AG04449 (cell line): Measurements from ENCODE around the gene GMDS.

Source experiments
- CTCF ChIA-PET: fragments of 350-600 bp; formaldehyde crosslinking; extraction: SDS; loops from one replicate; lab custom pipeline; 2021; ENCODE audit warnings: antibody characterized with exemption; lab: Yijun Ruan, JAX
- POLR2A ChIA-PET: fragments of 400-600, 350-600 bp; formaldehyde crosslinking; extraction: SDS; loops from one replicate; lab custom pipeline; 2020; ENCODE audit warnings: antibody characterized with exemption, inconsistent platforms; lab: Yijun Ruan, JAX
- DNase-seq: peaks from one replicate; pipeline ENCODE4 v3.0.0-alpha.2; 2010; ENCODE audit warnings: low read depth, low spot score
- H3K4me3 ChIP-seq: 2 replicates; pipeline ENCODE4 v1.5.1; 2011; ENCODE audit warnings: low read depth, mild to moderate bottlenecking, control low read depth, low read length
- CTCF ChIP-seq: IDR thresholded peaks from one replicate; pipeline ENCODE4 v1.5.1; 2011; ENCODE audit warnings: mild to moderate bottlenecking, moderate library complexity, low read length, control low read depth, inconsistent platforms; ENCODE audit not compliant: insufficient read depth; ENCODE audit errors: missing control alignments

GMDS gene

GRCh38 chr6:2140438-2141128, 104.8 kb downstream of the GMDS start:
- ChIA-PET CTCF (interaction anchor here (0.7 to 0.8 kb wide), 2 partner anchors 35 to 36 kb away, joined by 3 read pairs; no protein-coding TSS in a partner anchor), POLR2A (no interaction called here)
- no peak for DNase-seq
- no peak overlapping the region for H3K4me3 ChIP-seq
- no peak for TF ChIP-seq CTCF

DNA sequence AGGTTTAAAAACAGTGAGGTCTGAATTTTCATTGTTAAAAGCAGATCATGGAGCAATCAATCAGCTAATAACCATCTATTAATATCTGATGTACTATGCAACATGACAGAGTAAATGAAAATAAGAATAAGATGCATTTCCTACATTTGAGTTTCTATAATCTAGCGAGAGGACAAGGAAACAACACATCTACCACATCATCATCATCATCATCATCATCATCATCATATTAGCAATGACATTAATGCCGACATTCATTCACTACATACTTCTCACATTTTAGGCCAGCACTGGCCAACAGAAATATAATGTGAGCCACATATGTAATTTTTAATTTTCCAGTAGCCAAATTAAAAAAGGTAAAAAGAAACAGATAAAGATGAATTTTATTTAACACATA, 110.0 kb downstream of the GMDS start:
- H3K4me3 ChIP-seq: no peak overlapping the region
- TF ChIP-seq CTCF: no peak
- POLR2A ChIA-PET: no interaction called here
- CTCF ChIA-PET: no interaction called here
- DNase-seq: no peak

DNA sequence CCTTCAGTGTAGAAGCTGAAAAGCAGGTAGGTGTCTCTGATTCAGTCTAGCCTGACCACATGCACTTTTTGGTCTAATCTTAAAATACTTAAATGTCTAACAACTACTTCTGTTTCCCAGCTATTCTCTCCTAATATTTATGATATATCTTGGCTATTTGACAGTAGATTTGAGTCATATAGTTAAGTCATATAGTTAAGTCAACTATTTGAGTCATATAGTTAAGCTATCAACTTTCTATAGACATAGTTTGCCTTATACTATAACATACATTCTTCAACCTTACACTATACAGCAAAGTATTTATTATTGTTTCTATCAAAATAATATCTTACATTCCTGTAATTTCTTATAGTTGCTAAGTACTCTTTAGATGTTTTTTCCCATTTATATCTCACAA, 110.9 kb downstream of the GMDS start:
- no peak for DNase-seq
- no peak overlapping the region for H3K4me3 ChIP-seq
- POLR2A ChIA-PET: no interaction called here
- CTCF ChIA-PET: interaction anchor here (1.5 kb wide), 1 partner anchor 30 kb away, joined by 8 read pairs; no protein-coding TSS in a partner anchor
- no peak for TF ChIP-seq CTCF

DNA sequence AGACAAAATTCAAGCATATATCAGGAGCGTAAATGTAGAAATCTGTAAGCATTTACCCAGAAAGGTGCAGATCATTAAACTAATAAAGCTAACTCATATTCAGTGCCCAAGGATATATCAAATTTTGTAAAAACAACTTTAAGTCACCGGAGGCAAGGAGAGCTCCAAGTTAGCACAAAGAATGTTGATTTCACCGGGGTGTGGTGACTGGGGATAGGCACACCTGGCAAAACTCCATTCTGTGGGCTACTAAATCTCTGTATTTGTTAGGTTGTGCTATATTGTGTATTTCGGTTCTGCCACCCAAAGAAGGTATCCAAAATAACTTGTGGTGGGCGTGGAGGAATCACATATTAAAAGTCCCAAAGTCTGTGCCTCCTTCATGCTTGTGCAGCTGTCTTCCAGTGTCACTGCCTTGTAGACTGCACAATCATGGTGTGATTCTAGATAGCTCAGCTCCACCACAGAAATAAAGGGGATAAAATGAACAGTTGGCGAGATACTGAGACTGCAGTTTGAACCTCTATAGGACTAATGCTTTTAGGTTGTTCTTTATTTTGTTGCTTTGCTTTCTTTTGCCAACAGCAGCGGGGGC, 111.6 kb downstream of the GMDS start:
- CTCF ChIA-PET: interaction anchor here (1.3 to 1.5 kb wide), 2 partner anchors 15 to 30 kb away, joined by 4 to 8 read pairs; no protein-coding TSS in a partner anchor
- TF ChIP-seq CTCF: no peak
- DNase-seq: no peak
- POLR2A ChIA-PET: no interaction called here
- H3K4me3 ChIP-seq: no peak overlapping the region

GRCh38 chr6:2132916-2133315, 112.5 kb downstream of the GMDS start:
- TF ChIP-seq CTCF: no peak
- ChIA-PET POLR2A (no interaction called here), CTCF (interaction anchor here (1.3 to 1.5 kb wide), 2 partner anchors 14 to 29 kb away, joined by 4 to 8 read pairs; no protein-coding TSS in a partner anchor)
- no peak overlapping the region for H3K4me3 ChIP-seq
- DNase-seq: no peak

- POLR2A ChIA-PET: no interaction called here
- CTCF ChIA-PET: no interaction called here
- no peak for TF ChIP-seq CTCF
- H3K4me3 ChIP-seq: no peak overlapping the region
- no peak for DNase-seq
Measured at GRCh38 chr6:2132416-2132815, 113.0 kb downstream of the GMDS start.
